Endothelial cell of umbilical vein (primary cell): Measurements from ENCODE around the gene ABCD1. TPM values are rescaled to one million over a fixed set of nuclear protein-coding genes. Genes with fewer than 3 reads are reported as not detected.

Source experiments
- BruUV-seq: library from RNA; stranded (reverse); fragments of 400-500 nt; replicated peaks from 2 replicates; lab custom pipeline; 2021; lab: Mats Ljungman, UMichigan
- CTCF ChIA-PET: fragments of 300-600, 350-600 bp; sonication (Branson Sonifier 250); formaldehyde crosslinking; loops from one replicate; lab custom pipeline; 2021; ENCODE audit warnings: antibody characterized with exemption, inconsistent platforms; lab: Charles Lee
- POLR2A ChIA-PET: fragments of 300-600, 350-600 bp; sonication (Branson Sonifier 250); formaldehyde crosslinking; loops from one replicate; lab custom pipeline; 2021; ENCODE audit warnings: antibody characterized with exemption, inconsistent platforms; lab: Charles Lee
- DNase-seq: peaks from one replicate; pipeline ENCODE4 v3.0.0-alpha.2; 2011; ENCODE audit warnings: low read depth, low spot score
- FAIRE-seq: peaks from 2 replicates; lab custom pipeline; 2011; peaks lifted over from hg19 to GRCh38; lab: Jason Lieb, UNC
- H2AFZ ChIP-seq: 2 replicates; pipeline ENCODE4 v1.6.0; 2012; ENCODE audit warnings: low read depth, low read length, control low read depth, inconsistent platforms
- H3K27ac ChIP-seq: 2 replicates; pipeline ENCODE4 v1.5.1; 2011; ENCODE audit warnings: low read depth, mild to moderate bottlenecking, control low read depth, low read length, moderate library complexity; ENCODE audit not compliant: insufficient read depth
- H3K27me3 ChIP-seq, 2 experiments: 2 replicates each; pipeline versions ENCODE4 v1.6.0 to v1.6.1; 2011; ENCODE audit warnings: low read length in 2 of 2, mixed read lengths in 1 of 2; ENCODE audit not compliant: control insufficient read depth in 2 of 2, insufficient read depth in 2 of 2
- H3K36me3 ChIP-seq, 2 experiments: 2 replicates in 1 of 2; 3 replicates in 1 of 2; pipeline ENCODE4 v1.5.1; 2011; ENCODE audit warnings: low read length in 2 of 2, mild to moderate bottlenecking in 1 of 2, moderate library complexity in 1 of 2; ENCODE audit not compliant: control insufficient read depth in 2 of 2, insufficient read depth in 2 of 2; ENCODE audit errors: extremely low read depth in 1 of 2
- H3K4me1 ChIP-seq: 3 replicates; pipeline ENCODE4 v1.5.1; 2011; ENCODE audit warnings: mild to moderate bottlenecking, low read length; ENCODE audit not compliant: control insufficient read depth, insufficient read depth; ENCODE audit errors: extremely low read depth
- H3K4me2 ChIP-seq: 2 replicates; pipeline ENCODE4 v1.6.1; 2011; ENCODE audit warnings: low read length, control low read depth, mixed read lengths; ENCODE audit not compliant: insufficient read depth
- H3K4me3 ChIP-seq, 3 experiments: fragments of 200-600 bp in 1 of 3; sonication (generic), shearing (Covaris generic) in 1 of 3; replicated peaks in 1 of 3; 2 replicates each; pipeline ENCODE4 v1.5.1; 2011 to 2016; ENCODE audit warnings: control low read depth in 3 of 3, low read length in 3 of 3, mild to moderate bottlenecking in 2 of 3, inconsistent platforms in 1 of 3, low read depth in 1 of 3, moderate library complexity in 1 of 3; ENCODE audit not compliant: insufficient read depth in 1 of 3
- H3K79me2 ChIP-seq: 2 replicates; pipeline ENCODE4 v1.6.0; 2012; ENCODE audit warnings: low read length, inconsistent platforms; ENCODE audit not compliant: control insufficient read depth, insufficient read depth
- H3K9ac ChIP-seq: replicated peaks from 2 replicates; pipeline ENCODE3; 2011; ENCODE audit warnings: low read length, control low read depth; ENCODE audit not compliant: insufficient read depth; ENCODE audit errors: extremely low read depth
- H3K9me1 ChIP-seq: replicated peaks from 3 replicates; pipeline ENCODE4 v1.6.0; 2011; ENCODE audit warnings: mild to moderate bottlenecking, low read length; ENCODE audit not compliant: control insufficient read depth, insufficient read depth; ENCODE audit errors: extremely low read depth
- H3K9me3 ChIP-seq: replicated peaks from 2 replicates; pipeline ENCODE4 v1.5.1; 2012; ENCODE audit warnings: low read length, inconsistent platforms; ENCODE audit not compliant: control insufficient read depth, insufficient read depth
- H4K20me1 ChIP-seq: replicated peaks from 2 replicates; pipeline ENCODE3; 2011; ENCODE audit warnings: mild to moderate bottlenecking, low read length; ENCODE audit not compliant: control insufficient read depth, insufficient read depth; ENCODE audit errors: extremely low read depth
- CTCF ChIP-seq, 2 donors: IDR thresholded peaks; 1 replicate in 1 of 2; 2 replicates in 1 of 2; pipeline ENCODE4 v1.5.1; 2011; ENCODE audit warnings: low read length in 2 of 2, mild to moderate bottlenecking in 2 of 2, moderate library complexity in 2 of 2, control low read depth in 1 of 2, inconsistent platforms in 1 of 2, low read depth in 1 of 2; ENCODE audit not compliant: insufficient read depth in 1 of 2; ENCODE audit errors: extremely low read depth in 1 of 2
- EZH2 ChIP-seq: IDR thresholded peaks from 2 replicates; pipeline ENCODE4 v1.6.1; 2012; ENCODE audit warnings: borderline replicate concordance, low read depth, mild to moderate bottlenecking, moderate library complexity, low read length, inconsistent platforms; ENCODE audit not compliant: severe bottlenecking
- FOS ChIP-seq: IDR thresholded peaks from 2 replicates; pipeline ENCODE4 v1.6.1; 2011; ENCODE audit warnings: mild to moderate bottlenecking, low read length, moderate library complexity, borderline replicate concordance; ENCODE audit not compliant: insufficient read depth
- GATA2 ChIP-seq: IDR thresholded peaks from 2 replicates; pipeline ENCODE4 v1.7.0; 2011; ENCODE audit warnings: low read depth, mild to moderate bottlenecking, moderate library complexity, mixed read lengths, low read length; ENCODE audit not compliant: insufficient read length, insufficient read depth
- JUN ChIP-seq: IDR thresholded peaks from 2 replicates; pipeline ENCODE4 v1.6.1; 2011; ENCODE audit warnings: borderline replicate concordance, low read depth; ENCODE audit not compliant: insufficient read length, insufficient read depth
- MAX ChIP-seq: IDR thresholded peaks from 2 replicates; pipeline ENCODE4 v1.6.1; 2011; ENCODE audit not compliant: insufficient read depth, insufficient read length
- MYC ChIP-seq: IDR thresholded peaks from one replicate; pipeline ENCODE4 v1.6.1; 2011; ENCODE audit warnings: mild to moderate bottlenecking, low read depth, low read length
- POLR2A ChIP-seq: IDR thresholded peaks from 2 replicates; pipeline ENCODE4 v1.6.1; 2012; ENCODE audit warnings: low read depth, mild to moderate bottlenecking, control low read depth, low read length
- POLR2AphosphoS5 ChIP-seq: IDR thresholded peaks from 2 replicates; pipeline ENCODE4 v1.6.1; 2012; ENCODE audit warnings: low read depth, mild to moderate bottlenecking, control low read depth, low read length, moderate library complexity; ENCODE audit not compliant: insufficient read depth
- dilution Hi-C: fragments of 300-500 bp; cut with MboI; formaldehyde crosslinking; loops from one replicate; pipeline ENCODE4 v1.15.0; 2019; ENCODE audit warnings: low sequenced_read_pairs; ENCODE audit not compliant: extremely low pct_ligation_motif_present
- intact Hi-C: fragments of 100-400 bp; cut with micrococcal nuclease; formaldehyde crosslinking; loops from one replicate; pipeline ENCODE4 v1.10.0; 2022
- polyA plus RNA-seq, 4 experiments: library from polyadenylated mRNA; depleted of rRNA in 3 of 4; stranded (reverse) in 3 of 4; unstranded in 1 of 4; fragments of >200 nt; gene quantifications; 2 replicates each; pipeline versions ENCODE4 v1.2.1 to v1.2.3, GENCODE V29; 2011 to 2012; ENCODE audit warnings: missing spikeins in 1 of 4
- total RNA-seq: library from RNA; stranded (reverse); gene quantifications from 2 replicates; pipeline ENCODE4 v1.2.3, GENCODE V29; 2021

ABCD1 gene
- total and polyA plus RNA-seq, 2 donors (not counting 3 experiments of a cell fraction or from before 2014, with no cell fraction given) = 9.1 to 12.9 TPM

DNA sequence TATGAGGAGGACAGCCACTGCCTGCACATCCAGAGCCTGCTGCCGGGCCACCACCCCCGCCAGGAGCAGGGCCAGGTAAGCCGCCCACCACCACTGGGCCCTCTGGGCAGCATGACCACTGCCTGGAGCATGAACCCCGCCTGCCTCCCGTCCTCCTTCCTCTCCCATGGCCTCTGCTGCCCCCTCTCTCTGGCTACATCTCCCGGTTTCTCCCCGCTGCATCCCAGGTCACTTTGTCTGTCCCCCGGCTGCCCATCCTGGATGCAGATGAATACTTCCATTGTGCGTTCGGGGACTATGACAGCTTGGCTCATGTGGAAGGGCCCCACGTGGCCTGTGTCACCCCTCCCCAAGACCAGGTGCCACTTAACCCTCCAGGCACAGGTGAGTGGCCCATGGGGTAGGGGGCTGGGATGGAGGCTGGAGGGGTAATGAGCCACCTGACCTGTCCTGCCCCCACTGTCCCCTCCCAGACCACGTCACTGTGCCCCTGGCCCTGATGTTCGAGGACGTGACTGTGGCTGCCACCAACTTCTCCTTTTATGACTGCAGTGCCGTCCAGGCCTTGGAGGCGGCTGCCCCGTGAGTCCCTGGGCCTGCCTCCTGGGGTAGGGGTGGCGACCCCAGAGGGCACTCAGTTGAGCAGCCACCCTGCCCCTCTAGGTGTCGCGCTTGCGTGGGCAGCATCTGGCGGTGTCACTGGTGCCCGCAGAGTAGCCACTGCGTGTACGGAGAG lies 45.4 kb downstream of the ABCD1 start:
- dilution Hi-C loops = no loop called here
- BruUV-seq = no TSS peak
- no peak overlapping the region for H3K9ac ChIP-seq
- intact Hi-C loops = loop anchor here (10.0 kb wide), 1 partner anchor 275 kb away; no protein-coding TSS in a partner anchor
- H3K36me3 ChIP-seq = peaks cover 0 to 17% of the 10 kb centered on the region in 2 experiments
- H3K4me2 ChIP-seq = no peak overlapping the region
- no peak overlapping the region for H3K4me3 ChIP-seq
- no peak overlapping the region for H2AFZ ChIP-seq
- no peaks in the 10 kb centered on the region for H3K9me3 ChIP-seq
- peaks cover 12% of the 10 kb centered on the region for H3K4me1 ChIP-seq
- no peaks in the 10 kb centered on the region for H3K27me3 ChIP-seq
- TF ChIP-seq POLR2AphosphoS5 = no peak
- no peak for TF ChIP-seq JUN
- no peak for TF ChIP-seq EZH2
- TF ChIP-seq GATA2 = no peak
- H3K27ac ChIP-seq = no peak overlapping the region
- DNase-seq = no peak
- no peaks in the 10 kb centered on the region for H3K9me1 ChIP-seq
- no peak for FAIRE-seq
- H3K79me2 ChIP-seq = no peaks in the 10 kb centered on the region
- ChIA-PET CTCF (no interaction called here), POLR2A (no interaction called here)
- no peaks in the 10 kb centered on the region for H4K20me1 ChIP-seq

DNA sequence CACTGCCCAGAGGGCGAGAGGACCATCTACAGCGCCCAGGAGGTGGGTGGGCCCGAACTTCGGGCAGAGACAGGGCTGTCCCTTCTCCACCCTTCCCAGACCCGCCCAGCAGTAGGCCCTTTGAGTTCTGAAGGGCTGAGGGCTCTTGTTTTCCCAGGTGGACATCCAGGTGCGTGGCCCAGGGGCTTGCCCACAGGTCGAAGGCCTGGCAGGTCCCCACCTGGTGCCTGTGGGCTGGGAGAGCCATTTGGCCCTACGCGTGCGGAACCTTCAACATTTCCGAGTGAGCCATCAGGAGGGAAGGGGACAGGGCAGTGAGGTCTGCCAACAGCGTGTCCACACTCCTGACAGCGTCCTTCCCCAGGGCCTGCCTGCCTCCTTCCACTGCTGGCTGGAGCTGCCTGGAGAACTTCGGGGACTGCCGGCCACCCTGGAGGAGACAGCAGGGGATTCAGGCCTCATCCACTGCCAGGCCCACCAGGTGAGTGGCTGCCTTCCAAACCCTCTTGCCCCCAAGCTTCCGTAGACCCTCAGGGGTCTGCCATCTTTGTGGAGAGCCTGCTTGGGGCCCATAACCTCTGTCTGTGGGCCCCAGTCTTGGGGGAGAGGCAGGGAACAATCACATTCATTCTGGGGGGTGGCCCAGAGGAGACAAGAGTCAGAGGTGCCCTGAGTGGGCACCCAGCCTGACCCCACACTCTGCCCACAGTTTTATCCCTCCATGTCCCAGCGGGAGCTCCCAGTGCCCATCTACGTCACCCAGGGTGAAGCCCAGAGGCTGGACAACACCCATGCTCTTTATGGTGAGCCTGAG lies 46.2 kb downstream of the ABCD1 start:
- ChIA-PET CTCF (interaction anchor here (1.2 kb wide), 1 partner anchor 11 kb away, joined by 3 read pairs; no protein-coding TSS in a partner anchor), POLR2A (no interaction called here)
- Histone ChIP-seq H3K4me1 (peaks cover 4% of the 10 kb centered on the region), H3K9me3 (no peaks in the 10 kb centered on the region), H4K20me1 (no peaks in the 10 kb centered on the region), H3K9ac (no peak overlapping the region), H3K4me2 (no peak overlapping the region), H3K79me2 (no peaks in the 10 kb centered on the region), H3K27me3 (no peaks in the 10 kb centered on the region), H2AFZ (no peak overlapping the region), H3K36me3 (peaks cover 0 to 20% of the 10 kb centered on the region in 2 experiments), H3K27ac (no peak overlapping the region), H3K4me3 (no peak overlapping the region), H3K9me1 (no peaks in the 10 kb centered on the region)
- FAIRE-seq (no peak), DNase-seq (no peak)
- BruUV-seq = no TSS peak
- intact Hi-C loops (no loop called here), dilution Hi-C loops (no loop called here)
- TF ChIP-seq MYC (no peak), CTCF (IDR thresholded peaks at IDR 0.05; ENCODE audit: extremely low read depth in 1 of 2, insufficient read depth in 1 of 2, low read depth in 1 of 2, low read length in 2 of 2) (no peak), MAX (no peak), EZH2 (no peak), GATA2 (no peak), POLR2AphosphoS5 (no peak), POLR2A (no peak), JUN (no peak), FOS (no peak)
